Prostate gland (tissue), 2 donors: ENCODE data around the gene PALD1.

Source experiments
- POLR2AphosphoS5 ChIP-seq: sonication (generic); formaldehyde crosslinking; IDR thresholded peaks from one replicate; pipeline ENCODE4 v1.6.1; 2017; ENCODE audit warnings: antibody characterized with exemption
- TF ChIP-seq, protein P1 (sequence below), 4 experiments: fragments of 200-600 bp in 2 of 4; fragments of 450-650 bp in 2 of 4; sonication (generic) in 2 of 4; IDR thresholded peaks; 1 replicate in 3 of 4; 2 replicates in 1 of 4; pipeline ENCODE4 v1.5.1; 2016 to 2019; ENCODE audit warnings: antibody characterized with exemption in 4 of 4, mild to moderate bottlenecking in 2 of 4, moderate library complexity in 2 of 4

DNA sequence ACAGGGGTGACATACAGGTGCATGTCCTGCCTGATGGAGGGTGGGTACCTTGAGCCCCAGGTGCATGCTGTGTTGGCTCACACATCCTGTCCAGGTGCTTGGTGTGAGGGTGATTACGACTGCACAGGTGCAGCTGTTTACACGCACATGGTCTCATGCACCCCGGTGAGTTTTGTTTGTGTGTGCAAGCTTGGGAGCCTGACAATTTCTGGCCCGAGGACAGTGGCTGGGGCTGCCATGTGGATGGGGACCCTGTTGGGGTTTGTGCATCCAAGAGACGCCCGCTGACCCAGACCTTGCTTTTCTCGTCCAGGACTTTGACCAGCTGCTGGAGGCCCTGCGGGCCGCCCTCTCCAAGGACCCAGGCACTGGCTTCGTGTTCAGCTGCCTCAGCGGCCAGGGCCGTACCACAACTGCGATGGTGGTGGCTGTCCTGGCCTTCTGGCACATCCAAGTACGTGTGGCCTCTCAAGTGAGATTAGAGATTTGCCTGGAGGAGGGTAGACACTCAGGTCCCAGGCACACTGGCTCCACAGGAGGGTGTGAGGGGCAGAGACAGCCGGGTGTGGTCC is 62.3 kb downstream of the PALD1 start:
- TF ChIP-seq POLR2AphosphoS5, result no peak
- TF ChIP-seq, protein P1, sequence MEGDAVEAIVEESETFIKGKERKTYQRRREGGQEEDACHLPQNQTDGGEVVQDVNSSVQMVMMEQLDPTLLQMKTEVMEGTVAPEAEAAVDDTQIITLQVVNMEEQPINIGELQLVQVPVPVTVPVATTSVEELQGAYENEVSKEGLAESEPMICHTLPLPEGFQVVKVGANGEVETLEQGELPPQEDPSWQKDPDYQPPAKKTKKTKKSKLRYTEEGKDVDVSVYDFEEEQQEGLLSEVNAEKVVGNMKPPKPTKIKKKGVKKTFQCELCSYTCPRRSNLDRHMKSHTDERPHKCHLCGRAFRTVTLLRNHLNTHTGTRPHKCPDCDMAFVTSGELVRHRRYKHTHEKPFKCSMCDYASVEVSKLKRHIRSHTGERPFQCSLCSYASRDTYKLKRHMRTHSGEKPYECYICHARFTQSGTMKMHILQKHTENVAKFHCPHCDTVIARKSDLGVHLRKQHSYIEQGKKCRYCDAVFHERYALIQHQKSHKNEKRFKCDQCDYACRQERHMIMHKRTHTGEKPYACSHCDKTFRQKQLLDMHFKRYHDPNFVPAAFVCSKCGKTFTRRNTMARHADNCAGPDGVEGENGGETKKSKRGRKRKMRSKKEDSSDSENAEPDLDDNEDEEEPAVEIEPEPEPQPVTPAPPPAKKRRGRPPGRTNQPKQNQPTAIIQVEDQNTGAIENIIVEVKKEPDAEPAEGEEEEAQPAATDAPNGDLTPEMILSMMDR (IDR thresholded peaks at IDR 0.05), result no peak
